Measurements from ENCODE around the gene IGDCC3.

- TF ChIP-seq CBX3 (IDR thresholded peaks at IDR 0.05; ENCODE audit: borderline replicate concordance, low read depth) (no peak), ZZZ3 (IDR thresholded peaks at IDR 0.05; ENCODE audit: control insufficient read depth, insufficient read length, low read depth) (no peak), CTCF (IDR thresholded peaks at IDR 0.05 in 2 of 3, conservative IDR thresholded peaks at IDR 0.05 in 1 of 3; ENCODE audit: control insufficient read depth in 2 of 3, extremely low read depth in 1 of 3, insufficient read depth in 1 of 3, low read depth in 3 of 3, low read length in 3 of 3) (no peak), YY1 (IDR thresholded peaks at IDR 0.05; ENCODE audit: low read depth, low read length) (no peak), NRF1 (conservative IDR thresholded peaks at IDR 0.05; ENCODE audit: low read depth, low read length) (no peak), GATAD2B (conservative IDR thresholded peaks at IDR 0.05; ENCODE audit: low read depth) (no peak), JUND (IDR thresholded peaks at IDR 0.05; ENCODE audit: low read depth, low read length) (no peak), RAD21 (IDR thresholded peaks at IDR 0.05; ENCODE audit: insufficient read depth, low read depth, low read length) (no peak), CEBPZ (IDR thresholded peaks at IDR 0.05; ENCODE audit: low read depth, low read length) (no peak), IKZF2 (IDR thresholded peaks at IDR 0.05) (no peak), ZNF274 (IDR thresholded peaks at IDR 0.05; ENCODE audit: insufficient read depth, insufficient read length) (no peak), NFYB (IDR thresholded peaks at IDR 0.05; ENCODE audit: insufficient read depth, low read depth, low read length) (no peak)
- TF ChIP-seq, protein P1, sequence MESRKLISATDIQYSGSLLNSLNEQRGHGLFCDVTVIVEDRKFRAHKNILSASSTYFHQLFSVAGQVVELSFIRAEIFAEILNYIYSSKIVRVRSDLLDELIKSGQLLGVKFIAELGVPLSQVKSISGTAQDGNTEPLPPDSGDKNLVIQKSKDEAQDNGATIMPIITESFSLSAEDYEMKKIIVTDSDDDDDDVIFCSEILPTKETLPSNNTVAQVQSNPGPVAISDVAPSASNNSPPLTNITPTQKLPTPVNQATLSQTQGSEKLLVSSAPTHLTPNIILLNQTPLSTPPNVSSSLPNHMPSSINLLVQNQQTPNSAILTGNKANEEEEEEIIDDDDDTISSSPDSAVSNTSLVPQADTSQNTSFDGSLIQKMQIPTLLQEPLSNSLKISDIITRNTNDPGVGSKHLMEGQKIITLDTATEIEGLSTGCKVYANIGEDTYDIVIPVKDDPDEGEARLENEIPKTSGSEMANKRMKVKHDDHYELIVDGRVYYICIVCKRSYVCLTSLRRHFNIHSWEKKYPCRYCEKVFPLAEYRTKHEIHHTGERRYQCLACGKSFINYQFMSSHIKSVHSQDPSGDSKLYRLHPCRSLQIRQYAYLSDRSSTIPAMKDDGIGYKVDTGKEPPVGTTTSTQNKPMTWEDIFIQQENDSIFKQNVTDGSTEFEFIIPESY (IDR thresholded peaks at IDR 0.05), result no peak
Measured at GRCh38 chr15:65375871-65376607, 1.8 kb downstream of the IGDCC3 start.
